Mesenchymal stem cell (in vitro differentiated cells and primary cell): Measurements from ENCODE around the gene PKP2.

Experiments used
- DNase-seq: peaks from one replicate; pipeline ENCODE4 v3.0.0-alpha.2; 2013
- H2AFZ ChIP-seq: one replicate; pipeline ENCODE4 v1.6.1; 2013; ENCODE audit warnings: low read depth, mild to moderate bottlenecking, control low read depth, inconsistent platforms, low read length, moderate library complexity
- H2AK5ac ChIP-seq: 2 replicates; pipeline ENCODE4 v1.6.1; 2013; ENCODE audit warnings: low read length, moderate library complexity, mild to moderate bottlenecking, inconsistent platforms; ENCODE audit not compliant: severe bottlenecking
- H2BK120ac ChIP-seq: one replicate; pipeline ENCODE4 v1.6.1; 2013; ENCODE audit warnings: low read depth, mild to moderate bottlenecking, inconsistent platforms, low read length, moderate library complexity
- H2BK12ac ChIP-seq, 2 experiments: one replicate each; pipeline ENCODE4 v1.6.1; 2013; ENCODE audit warnings: inconsistent platforms in 2 of 2, low read length in 2 of 2, mild to moderate bottlenecking in 2 of 2, moderate library complexity in 2 of 2, control low read depth in 1 of 2
- H2BK15ac ChIP-seq: one replicate; pipeline ENCODE4 v1.6.1; 2013; ENCODE audit warnings: mild to moderate bottlenecking, low read depth, inconsistent platforms; ENCODE audit not compliant: poor library complexity, severe bottlenecking
- H2BK5ac ChIP-seq: 2 replicates; pipeline ENCODE4 v1.6.1; 2013; ENCODE audit warnings: low read depth, mild to moderate bottlenecking, low read length, control low read depth, inconsistent platforms; ENCODE audit not compliant: poor library complexity, severe bottlenecking
- H3K14ac ChIP-seq, 2 experiments: one replicate each; pipeline ENCODE4 v1.6.1; 2013; ENCODE audit warnings: inconsistent platforms in 2 of 2, low read length in 2 of 2, control low read depth in 1 of 2, mild to moderate bottlenecking in 1 of 2, moderate library complexity in 1 of 2
- H3K18ac ChIP-seq, 2 experiments: one replicate each; pipeline ENCODE4 v1.6.1; 2013; ENCODE audit warnings: inconsistent platforms in 2 of 2, low read length in 2 of 2, control low read depth in 1 of 2, low read depth in 1 of 2, mild to moderate bottlenecking in 1 of 2
- H3K23ac ChIP-seq, 2 experiments: one replicate each; pipeline ENCODE4 v1.6.1; 2013; ENCODE audit warnings: inconsistent platforms in 2 of 2, low read length in 2 of 2, mild to moderate bottlenecking in 2 of 2, moderate library complexity in 2 of 2, control low read depth in 1 of 2
- H3K27ac ChIP-seq: 2 replicates; pipeline ENCODE4 v1.5.1; 2013; ENCODE audit warnings: mild to moderate bottlenecking, moderate library complexity, low read length, control low read depth, inconsistent platforms; ENCODE audit not compliant: poor library complexity, severe bottlenecking
- H3K27me3 ChIP-seq, 2 experiments: 2 replicates each; pipeline versions ENCODE4 v1.6.1 to v1.7.0; 2013; ENCODE audit warnings: low read length in 2 of 2, mild to moderate bottlenecking in 2 of 2, moderate library complexity in 2 of 2, control low read depth in 1 of 2, inconsistent platforms in 1 of 2; ENCODE audit not compliant: control insufficient read depth in 1 of 2, insufficient read depth in 1 of 2
- H3K36me3 ChIP-seq, 2 experiments: 2 replicates each; pipeline versions ENCODE4 v1.6.1 to v1.7.0; 2013; ENCODE audit warnings: low read length in 2 of 2, control low read depth in 1 of 2, inconsistent platforms in 1 of 2, low read depth in 1 of 2, mild to moderate bottlenecking in 1 of 2; ENCODE audit not compliant: insufficient read depth in 2 of 2, control insufficient read depth in 1 of 2
- H3K4ac ChIP-seq, 2 experiments: one replicate each; pipeline ENCODE4 v1.6.1; 2013; ENCODE audit warnings: inconsistent platforms in 2 of 2, low read length in 2 of 2, mild to moderate bottlenecking in 2 of 2, moderate library complexity in 2 of 2, control low read depth in 1 of 2, low read depth in 1 of 2
- H3K4me1 ChIP-seq: 2 replicates; pipeline ENCODE4 v1.6.1; 2013; ENCODE audit warnings: low read depth, low read length, control low read depth; ENCODE audit not compliant: control insufficient read depth, insufficient read depth
- H3K4me2 ChIP-seq: 2 replicates; pipeline ENCODE4 v1.6.1; 2013; ENCODE audit warnings: low read length, mild to moderate bottlenecking, inconsistent platforms; ENCODE audit not compliant: poor library complexity, severe bottlenecking
- H3K4me3 ChIP-seq, 2 experiments: 2 replicates each; pipeline versions ENCODE4 v1.5.1 to v1.7.0; 2013; ENCODE audit warnings: low read length in 2 of 2, mild to moderate bottlenecking in 2 of 2, control low read depth in 1 of 2, low read depth in 1 of 2; ENCODE audit not compliant: insufficient read depth in 1 of 2
- H3K79me1 ChIP-seq: replicated peaks from 2 replicates; pipeline ENCODE4 v1.6.1; 2013; ENCODE audit warnings: mild to moderate bottlenecking, control low read depth, low read length, inconsistent platforms; ENCODE audit not compliant: poor library complexity, severe bottlenecking
- H3K9ac ChIP-seq: 2 replicates; pipeline ENCODE4 v1.7.0; 2013; ENCODE audit warnings: mild to moderate bottlenecking, low read length, moderate library complexity
- H3K9me3 ChIP-seq: 2 replicates; pipeline ENCODE4 v1.7.0; 2013; ENCODE audit warnings: mild to moderate bottlenecking, low read length; ENCODE audit not compliant: control insufficient read depth
- H4K8ac ChIP-seq: one replicate; pipeline ENCODE4 v1.6.1; 2013; ENCODE audit warnings: inconsistent platforms, mild to moderate bottlenecking, low read length, moderate library complexity
- H4K91ac ChIP-seq: one replicate; pipeline ENCODE4 v1.6.1; 2013; ENCODE audit warnings: mild to moderate bottlenecking, low read length, inconsistent platforms
- WGBS: methylation state at CpG from one replicate; pipeline ENCODE4 v1.1.7; 2013; ENCODE audit warnings: mixed read lengths; 5-methylcytosine and 5-hydroxymethylcytosine counted together

The PKP2 gene

GRCh38 chr12:32788405-32788804 lies 108.2 kb downstream of the PKP2 start:
- Histone ChIP-seq H3K27ac (no peak overlapping the region), H2AFZ (no peak overlapping the region)
- 88% methylated on average over 4 of the region's 4 CpGs for WGBS

GRCh38 chr12:32785557-32785956 lies 111.0 kb downstream of the PKP2 start:
- Histone ChIP-seq H3K36me3 (no peaks in the 10 kb centered on the region), H3K79me1 (no peaks in the 10 kb centered on the region), H3K27ac (no peak overlapping the region), H2BK15ac (no peak overlapping the region), H3K4ac (no peak overlapping the region), H3K9me3 (no peaks in the 10 kb centered on the region), H3K18ac (no peak overlapping the region), H4K8ac (no peak overlapping the region), H2BK5ac (no peak overlapping the region), H3K4me3 (no peak overlapping the region), H3K9ac (no peak overlapping the region), H3K27me3 (no peaks in the 10 kb centered on the region), H3K23ac (no peak overlapping the region), H2AK5ac (no peak overlapping the region), H3K4me1 (no peaks in the 10 kb centered on the region), H2BK120ac (no peak overlapping the region), H2BK12ac (no peak overlapping the region), H4K91ac (no peak overlapping the region), H3K4me2 (no peak overlapping the region), H2AFZ (no peak overlapping the region), H3K14ac (no peak overlapping the region)
- no peak for DNase-seq
- 96% methylated on average over 5 of the region's 5 CpGs for WGBS

More at GRCh38 chr12:32788405-32788804, 108.2 kb downstream of the PKP2 start:
- no peak overlapping the region for H2AK5ac ChIP-seq
- no peak overlapping the region for H2BK12ac ChIP-seq
- H2BK15ac ChIP-seq: no peak overlapping the region
- no peak for DNase-seq
- no peak overlapping the region for H4K91ac ChIP-seq
- no peak overlapping the region for H2BK120ac ChIP-seq
- H3K4me2 ChIP-seq: no peak overlapping the region
- no peak overlapping the region for H3K18ac ChIP-seq
- no peak overlapping the region for H3K23ac ChIP-seq
- H3K14ac ChIP-seq: no peak overlapping the region
- H3K4me1 ChIP-seq: no peaks in the 10 kb centered on the region
- no peak overlapping the region for H3K9ac ChIP-seq
- H3K9me3 ChIP-seq: no peaks in the 10 kb centered on the region
- H4K8ac ChIP-seq: no peak overlapping the region
- no peaks in the 10 kb centered on the region for H3K79me1 ChIP-seq
- H2BK5ac ChIP-seq: no peak overlapping the region
- no peaks in the 10 kb centered on the region for H3K36me3 ChIP-seq
- no peak overlapping the region for H3K4me3 ChIP-seq
- no peaks in the 10 kb centered on the region for H3K27me3 ChIP-seq
- no peak overlapping the region for H3K4ac ChIP-seq

- no peak overlapping the region for H3K4me3 ChIP-seq
Measured at GRCh38 chr12:32783029-32783428, 113.5 kb downstream of the PKP2 start.

GRCh38 chr12:32780071-32780470 lies 116.5 kb downstream of the PKP2 start:
- H3K9ac ChIP-seq: no peak overlapping the region
- H2BK12ac ChIP-seq: no peak overlapping the region
- H3K27ac ChIP-seq: no peak overlapping the region
- no peak overlapping the region for H3K4me2 ChIP-seq
- no peaks in the 10 kb centered on the region for H3K36me3 ChIP-seq
- no peak overlapping the region for H3K18ac ChIP-seq
- whole genome bisulfite sequencing: 100% methylated on average over 1 of the region's 1 CpG
- no peak overlapping the region for H2BK15ac ChIP-seq
- H3K4ac ChIP-seq: no peak overlapping the region
- H3K4me3 ChIP-seq: no peak overlapping the region
- H3K4me1 ChIP-seq: no peaks in the 10 kb centered on the region
- H3K14ac ChIP-seq: no peak overlapping the region
- H3K23ac ChIP-seq: no peak overlapping the region
- no peak overlapping the region for H2AFZ ChIP-seq
- DNase-seq: no peak
- H4K91ac ChIP-seq: no peak overlapping the region
- no peaks in the 10 kb centered on the region for H3K79me1 ChIP-seq
- H3K9me3 ChIP-seq: no peaks in the 10 kb centered on the region
- H4K8ac ChIP-seq: no peak overlapping the region
- no peak overlapping the region for H2BK120ac ChIP-seq
- H2BK5ac ChIP-seq: no peak overlapping the region
- H3K27me3 ChIP-seq: peaks cover 0 to 13% of the 10 kb centered on the region in 2 experiments
- no peak overlapping the region for H2AK5ac ChIP-seq

More at GRCh38 chr12:32783029-32783428, 113.5 kb downstream of the PKP2 start:
- Histone ChIP-seq H3K4me1 (no peaks in the 10 kb centered on the region), H4K8ac (no peak overlapping the region), H2BK12ac (no peak overlapping the region), H2BK120ac (no peak overlapping the region), H3K27ac (no peak overlapping the region), H3K27me3 (peaks cover 0 to 7% of the 10 kb centered on the region in 2 experiments), H2BK15ac (no peak overlapping the region), H3K79me1 (no peaks in the 10 kb centered on the region), H2BK5ac (no peak overlapping the region), H3K18ac (no peak overlapping the region), H4K91ac (no peak overlapping the region), H3K23ac (no peak overlapping the region), H2AK5ac (no peak overlapping the region), H3K9me3 (no peaks in the 10 kb centered on the region), H3K4me2 (no peak overlapping the region), H3K14ac (no peak overlapping the region), H2AFZ (no peak overlapping the region), H3K9ac (no peak overlapping the region), H3K4ac (no peak overlapping the region), H3K36me3 (no peaks in the 10 kb centered on the region)
- 91% methylated on average over 2 of the region's 3 CpGs for WGBS
- DNase-seq: no peak
